HepG2 (cell line): ENCODE results near the gene TM6SF1. TPM values are rescaled to one million over a fixed set of nuclear protein-coding genes. Genes with fewer than 3 reads are reported as not detected.

ENCODE experiments used
- ATAC-seq: fragments of 200-7000 bp; cut with Tn5 transposase; 3 replicates; pipeline ENCODE4 v1.9.1; 2020; ENCODE audit warnings: mild to moderate bottlenecking, moderate library complexity
- BruUV-seq: library from RNA; stranded (reverse); fragments of 400-500 nt; replicated peaks from 2 replicates; lab custom pipeline; 2021; lab: Mats Ljungman, UMichigan
- CTCF ChIA-PET: fragments of 300-600 bp; formaldehyde crosslinking; extraction: SDS; loops from one replicate; lab custom pipeline; 2021; ENCODE audit warnings: low total read pairs, inconsistent platforms, low intra/inter-chr PET ratio; lab: Yijun Ruan, JAX
- POLR2A ChIA-PET: fragments of 350-600 bp; sonication (Branson Sonifier 250); formaldehyde crosslinking; loops from one replicate; lab custom pipeline; 2020; ENCODE audit warnings: antibody characterized with exemption, inconsistent platforms; lab: Yijun Ruan, JAX
- DNase-seq: peaks from one replicate; pipeline ENCODE4 v3.0.0-alpha.2; 2015; ENCODE audit warnings: low spot score
- FAIRE-seq: peaks from 3 replicates; lab custom pipeline; 2011; peaks lifted over from hg19 to GRCh38; lab: Jason Lieb, UNC
- H2AFZ ChIP-seq: one replicate; pipeline ENCODE4 v1.6.1; 2011; ENCODE audit warnings: low read length, inconsistent platforms
- H3K27ac ChIP-seq: fragments of 300-600 bp; 3 replicates; pipeline ENCODE4 v1.8.0; 2011; ENCODE audit warnings: mixed run types, mild to moderate bottlenecking, mixed read lengths, low read length, inconsistent platforms; ENCODE audit not compliant: insufficient read depth; ENCODE audit errors: extremely low read length
- H3K27me3 ChIP-seq, 2 experiments: fragments of 200-600 bp in 1 of 2; 2 replicates in 1 of 2; 3 replicates in 1 of 2; pipeline versions ENCODE4 v1.6.0 to v1.8.0; 2011; ENCODE audit warnings: low read length in 2 of 2, mild to moderate bottlenecking in 2 of 2, moderate library complexity in 2 of 2, inconsistent platforms in 1 of 2; ENCODE audit not compliant: insufficient read depth in 2 of 2, control insufficient read depth in 1 of 2
- H3K36me3 ChIP-seq, 2 experiments: fragments of 200-600 bp in 1 of 2; replicated peaks in 1 of 2; 2 replicates in 1 of 2; 3 replicates in 1 of 2; pipeline versions ENCODE4 v1.5.1 to v1.8.0; 2011; ENCODE audit warnings: low read length in 2 of 2, inconsistent platforms in 1 of 2; ENCODE audit not compliant: insufficient read depth in 2 of 2, control insufficient read depth in 1 of 2
- H3K4me1 ChIP-seq: 2 replicates; pipeline ENCODE4 v1.5.1; 2012; ENCODE audit warnings: low read length, inconsistent platforms; ENCODE audit not compliant: insufficient read depth
- H3K4me2 ChIP-seq: 2 replicates; pipeline ENCODE4 v1.6.0; 2011; ENCODE audit warnings: low read depth, low read length, inconsistent platforms
- H3K4me3 ChIP-seq, 3 experiments: fragments of 200-600 bp in 1 of 3; sonication (generic), shearing (Covaris generic) in 1 of 3; replicated peaks in 1 of 3; 2 replicates each; pipeline ENCODE4 v1.5.1; 2011 to 2016; ENCODE audit warnings: low read length in 3 of 3, inconsistent platforms in 2 of 3, low read depth in 2 of 3, mild to moderate bottlenecking in 2 of 3, control low read depth in 1 of 3, mixed read lengths in 1 of 3; ENCODE audit not compliant: insufficient read depth in 1 of 3
- H3K79me2 ChIP-seq: one replicate; pipeline ENCODE4 v1.6.1; 2011; ENCODE audit warnings: low read length, inconsistent platforms; ENCODE audit not compliant: insufficient read depth
- H3K9ac ChIP-seq: 2 replicates; pipeline ENCODE4 v1.6.0; 2011; ENCODE audit warnings: mild to moderate bottlenecking, low read depth, low read length, inconsistent platforms; ENCODE audit not compliant: insufficient read depth
- H3K9me3 ChIP-seq: 2 replicates; pipeline ENCODE4 v1.5.1; 2012; ENCODE audit warnings: mild to moderate bottlenecking, low read length
- H4K20me1 ChIP-seq: 2 replicates; pipeline ENCODE4 v1.6.0; 2011; ENCODE audit warnings: inconsistent platforms, mild to moderate bottlenecking, low read length, moderate library complexity; ENCODE audit not compliant: insufficient read depth
- FOXC1 ChIP-seq: sonication (generic); formaldehyde crosslinking; IDR thresholded peaks from 2 replicates; pipeline ENCODE4 v1.8.0; 2022; ENCODE audit warnings: mild to moderate bottlenecking, missing genetic modification reagents, borderline replicate concordance
- MTA1 ChIP-seq: sonication (generic); formaldehyde crosslinking; IDR thresholded peaks from 2 replicates; pipeline ENCODE4 v1.4.0; 2020; ENCODE audit warnings: missing genetic modification reagents, mild to moderate bottlenecking, borderline replicate concordance
- NFIC ChIP-seq: IDR thresholded peaks from 2 replicates; pipeline ENCODE4 v1.6.1; 2012; ENCODE audit warnings: mild to moderate bottlenecking, low read length, inconsistent platforms
- RNF2 ChIP-seq: fragments of 450-650 bp; conservative IDR thresholded peaks from 2 replicates; pipeline ENCODE4 v1.6.1; 2016; ENCODE audit warnings: low read depth
- SKI ChIP-seq: fragments of 450-650 bp; IDR thresholded peaks from one replicate; pipeline ENCODE4 v1.6.1; 2018; ENCODE audit warnings: mild to moderate bottlenecking; ENCODE audit not compliant: partially characterized antibody
- SMYD3 ChIP-seq: sonication (generic); formaldehyde crosslinking; IDR thresholded peaks from 2 replicates; pipeline ENCODE4 v1.8.1; 2023; ENCODE audit warnings: mild to moderate bottlenecking, missing genetic modification reagents
- SYNCRIP ChIP-seq: fragments of 200-400 bp; formaldehyde crosslinking; IDR thresholded peaks from 2 replicates; pipeline ENCODE4 v1.6.1; 2018; ENCODE audit warnings: mild to moderate bottlenecking, low read depth, low read length; ENCODE audit not compliant: insufficient read depth
- ZC3H13 ChIP-seq: sonication (generic); formaldehyde crosslinking; IDR thresholded peaks from 2 replicates; pipeline ENCODE4 v1.8.1; 2023; ENCODE audit warnings: mild to moderate bottlenecking, missing genetic modification reagents, moderate library complexity
- ZMAT3 ChIP-seq: sonication (generic); formaldehyde crosslinking; conservative IDR thresholded peaks from 2 replicates; pipeline ENCODE4 v1.7.0; 2021; ENCODE audit warnings: missing genetic modification reagents
- ZNF296 ChIP-seq: sonication (generic); formaldehyde crosslinking; conservative IDR thresholded peaks from 2 replicates; pipeline ENCODE4 v1.5.0; 2020; ENCODE audit warnings: mild to moderate bottlenecking, missing genetic modification reagents
- ZNF407 ChIP-seq: sonication (generic); formaldehyde crosslinking; IDR thresholded peaks from one replicate; pipeline ENCODE4 v1.5.1; 2020; ENCODE audit warnings: mild to moderate bottlenecking, missing genetic modification reagents; ENCODE audit errors: not compliant biosample characterization
- ZNF513 ChIP-seq: sonication (generic); formaldehyde crosslinking; conservative IDR thresholded peaks from 2 replicates; pipeline ENCODE4 v1.5.0; 2020; ENCODE audit warnings: missing genetic modification reagents
- ZSCAN22 ChIP-seq: sonication (generic); formaldehyde crosslinking; IDR thresholded peaks from 2 replicates; pipeline ENCODE4 v1.4.0; 2020; ENCODE audit warnings: mild to moderate bottlenecking, missing genetic modification reagents
- WGBS: methylation state at CpG from one replicate; pipeline ENCODE4 v1.1.6; 2017; ENCODE audit warnings: low lambda C conversion rate; 5-methylcytosine and 5-hydroxymethylcytosine counted together
- in situ Hi-C: cut with HindIII; loops from 2 replicates; pipeline ENCODE4 v1.10.0; 2017; ENCODE audit warnings: low pct_unique_long_range_greater_than_20kb; ENCODE audit not compliant: extremely low pct_ligation_motif_present
- intact Hi-C: fragments of 100-400 bp; cut with micrococcal nuclease; formaldehyde crosslinking; loops from one replicate; pipeline ENCODE4 v1.10.0; 2022; ENCODE audit not compliant: unreplicated experiment
- polyA plus RNA-seq, 8 experiments: library from polyadenylated mRNA; depleted of rRNA in 3 of 8; stranded (reverse) in 7 of 8; unstranded in 1 of 8; fragments of >200 nt; fragmentation: Illumina TruSeq in 4 of 8; extraction: Trizol in 4 of 8; gene quantifications; 2 replicates each; pipeline versions ENCODE4 v1.2.1 to v1.2.3, GENCODE V29; 2011 to 2016; ENCODE audit warnings: low read depth in 4 of 8, missing spikeins in 1 of 8, mixed read lengths in 1 of 8; ENCODE audit not compliant: insufficient read depth in 1 of 8
- total RNA-seq, 5 experiments: library from RNA; depleted of rRNA; stranded (reverse); fragments of >200 nt; fragmentation: Illumina TruSeq; extraction: Trizol; gene quantifications; 2 replicates each; pipeline ENCODE4 v1.2.3, GENCODE V29; 2016; ENCODE audit warnings: low read depth in 1 of 5

Gene TM6SF1
- total and polyA plus RNA-seq, 2 of the 13 experiments (the other 11 are each of a cell fraction or from before 2014, with no cell fraction given) = not detected

GRCh38 chr15:83144771-83145170 is 37.3 kb downstream of the TM6SF1 start (continued):
- no peak for TF ChIP-seq ZNF407 (CRISPR knock-in tag)
- no peak for TF ChIP-seq ZNF296

GRCh38 chr15:83153288-83153687 is 45.8 kb downstream of the TM6SF1 start:
- H4K20me1 ChIP-seq = no peaks in the 10 kb centered on the region
- H3K27ac ChIP-seq = no peak overlapping the region
- H3K4me1 ChIP-seq = no peaks in the 10 kb centered on the region
- BruUV-seq = no TSS peak
- H3K4me3 ChIP-seq = no peak overlapping the region
- H2AFZ ChIP-seq = no peak overlapping the region
- FAIRE-seq (no peak), DNase-seq (no peak), ATAC-seq (no peak)
- ChIA-PET CTCF (no interaction called here), POLR2A (no interaction called here)
- intact Hi-C loops (no loop called here), in situ Hi-C loops (no loop called here)
- no peak overlapping the region for H3K9ac ChIP-seq
- no peaks in the 10 kb centered on the region for H3K36me3 ChIP-seq
- TF ChIP-seq SKI = no peak
- TF ChIP-seq ZMAT3 = no peak
- TF ChIP-seq ZC3H13 (CRISPR knock-in tag) = no peak
- TF ChIP-seq MTA1 (CRISPR knock-in tag) = no peak
- no peak for TF ChIP-seq RNF2
- no peak for TF ChIP-seq SMYD3 (CRISPR knock-in tag)
- no peak for TF ChIP-seq ZNF513 (CRISPR knock-in tag)
- TF ChIP-seq NFIC = no peak
- TF ChIP-seq ZSCAN22 (CRISPR knock-in tag) = no peak
- TF ChIP-seq SYNCRIP = no peak
- no peak for TF ChIP-seq FOXC1 (CRISPR knock-in tag)
- no peaks in the 10 kb centered on the region for H3K9me3 ChIP-seq
- H3K27me3 ChIP-seq = no peaks in the 10 kb centered on the region
- no peaks in the 10 kb centered on the region for H3K79me2 ChIP-seq
- 14% methylated on average over 1 of the region's 1 CpG for whole genome bisulfite sequencing
- H3K4me2 ChIP-seq = no peak overlapping the region
